Astrocyte (in vitro differentiated cells and primary cell): ENCODE results near the gene C5orf24. TPM values are rescaled to one million over a fixed set of nuclear protein-coding genes. Genes with fewer than 3 reads are reported as not detected.
A peak's percentile ranks its signal among the peaks of the same experiment; 100 is the strongest.

ENCODE experiments used
- DNase-seq: peaks from one replicate; pipeline ENCODE4 v3.0.0-alpha.2; 2010; ENCODE audit warnings: low read depth
- FAIRE-seq: peaks from 2 replicates; lab custom pipeline; 2011; peaks lifted over from hg19 to GRCh38; lab: Jason Lieb, UNC
- H2AFZ ChIP-seq: 2 replicates; pipeline ENCODE4 v1.6.0; 2012; ENCODE audit warnings: low read depth, low read length, inconsistent platforms
- H3K27ac ChIP-seq: 2 replicates; pipeline ENCODE4 v1.5.1; 2011; ENCODE audit warnings: low read depth, low read length, inconsistent platforms
- H3K27me3 ChIP-seq: 2 replicates; pipeline ENCODE4 v1.6.0; 2011; ENCODE audit warnings: low read length, inconsistent platforms; ENCODE audit not compliant: insufficient read depth
- H3K36me3 ChIP-seq: 2 replicates; pipeline ENCODE4 v1.5.1; 2011; ENCODE audit warnings: low read length, inconsistent platforms; ENCODE audit not compliant: insufficient read depth
- H3K4me1 ChIP-seq: 2 replicates; pipeline ENCODE4 v1.5.1; 2011; ENCODE audit warnings: low read length, inconsistent platforms; ENCODE audit not compliant: insufficient read depth
- H3K4me2 ChIP-seq: 2 replicates; pipeline ENCODE4 v1.6.0; 2012; ENCODE audit warnings: low read length, inconsistent platforms
- H3K4me3 ChIP-seq: 2 replicates; pipeline ENCODE4 v1.5.1; 2011; ENCODE audit warnings: low read depth, mild to moderate bottlenecking, low read length, inconsistent platforms; ENCODE audit not compliant: insufficient read depth
- H3K79me2 ChIP-seq: 2 replicates; pipeline ENCODE4 v1.6.0; 2012; ENCODE audit warnings: mild to moderate bottlenecking, low read length, inconsistent platforms; ENCODE audit not compliant: insufficient read depth
- H3K9ac ChIP-seq: 2 replicates; pipeline ENCODE4 v1.6.0; 2012; ENCODE audit warnings: mild to moderate bottlenecking, low read length, inconsistent platforms
- H3K9me3 ChIP-seq: 2 replicates; pipeline ENCODE4 v1.5.1; 2012; ENCODE audit warnings: low read depth, mild to moderate bottlenecking, low read length, inconsistent platforms; ENCODE audit not compliant: insufficient read depth
- H4K20me1 ChIP-seq: 2 replicates; pipeline ENCODE4 v1.6.0; 2012; ENCODE audit warnings: low read length, inconsistent platforms; ENCODE audit not compliant: insufficient read depth
- H3K27ac Mint-ChIP-seq: one replicate; pipeline ENCODE4 v1.8.0; 2021; ENCODE audit warnings: mild to moderate bottlenecking, mixed read lengths; ENCODE audit not compliant: unreplicated experiment
- H3K27me3 Mint-ChIP-seq: one replicate; pipeline ENCODE4 v1.8.0; 2021; ENCODE audit warnings: low read depth, mixed read lengths; ENCODE audit not compliant: unreplicated experiment
- H3K36me3 Mint-ChIP-seq: one replicate; pipeline ENCODE4 v1.8.0; 2021; ENCODE audit warnings: low read depth, mixed read lengths; ENCODE audit not compliant: unreplicated experiment
- H3K4me1 Mint-ChIP-seq: one replicate; pipeline ENCODE4 v1.8.0; 2021; ENCODE audit warnings: low read depth, mixed read lengths; ENCODE audit not compliant: unreplicated experiment
- H3K4me3 Mint-ChIP-seq: one replicate; pipeline ENCODE4 v1.8.0; 2021; ENCODE audit warnings: mild to moderate bottlenecking, moderate library complexity, mixed read lengths; ENCODE audit not compliant: unreplicated experiment
- H3K9me3 Mint-ChIP-seq: one replicate; pipeline ENCODE4 v1.8.0; 2021; ENCODE audit warnings: mild to moderate bottlenecking, mixed read lengths; ENCODE audit not compliant: unreplicated experiment
- CTCF ChIP-seq: IDR thresholded peaks from 2 replicates; pipeline ENCODE4 v1.5.1; 2011; ENCODE audit warnings: low read depth, mild to moderate bottlenecking, inconsistent platforms, low read length, moderate library complexity; ENCODE audit not compliant: insufficient read depth
- EZH2 ChIP-seq: IDR thresholded peaks from 2 replicates; pipeline ENCODE4 v1.6.1; 2012; ENCODE audit warnings: mild to moderate bottlenecking, low read length, inconsistent platforms; ENCODE audit not compliant: insufficient read depth
- total RNA-seq: library from RNA; stranded (reverse); gene quantifications from 2 replicates; pipeline ENCODE4 v1.2.1, GENCODE V29; 2021

Gene C5orf24
- total RNA-seq, 1 donor from 2014 or later = 88.4 TPM

- H3K36me3 Mint-ChIP-seq = peaks cover 8% of the 10 kb centered on the region
- Histone ChIP-seq H3K4me3 (no peak overlapping the region), H2AFZ (no peak overlapping the region), H3K9me3 (no peaks in the 10 kb centered on the region), H3K4me2 (no peak overlapping the region), H3K79me2 (peaks cover under 1% of the 10 kb centered on the region), H3K36me3 (peaks cover 5% of the 10 kb centered on the region), H3K4me1 (peaks cover 22% of the 10 kb centered on the region), H3K27me3 (no peaks in the 10 kb centered on the region), H4K20me1 (no peaks in the 10 kb centered on the region), H3K27ac (no peak overlapping the region), H3K9ac (no peak overlapping the region)
- FAIRE-seq (no peak), DNase-seq (no peak)
- no peak for TF ChIP-seq CTCF
- TF ChIP-seq EZH2 = no peak
- H3K9me3 Mint-ChIP-seq = no peaks in the 10 kb centered on the region
- peaks cover 22% of the 10 kb centered on the region for H3K4me1 Mint-ChIP-seq
- H3K4me3 Mint-ChIP-seq = no peak overlapping the region
- H3K27ac Mint-ChIP-seq = peak overlapping the region; percentile 42
- no peaks in the 10 kb centered on the region for H3K27me3 Mint-ChIP-seq
Observed at GRCh38 chr5:134840811-134841210, 5.0 kb upstream of the C5orf24 start.

DNA sequence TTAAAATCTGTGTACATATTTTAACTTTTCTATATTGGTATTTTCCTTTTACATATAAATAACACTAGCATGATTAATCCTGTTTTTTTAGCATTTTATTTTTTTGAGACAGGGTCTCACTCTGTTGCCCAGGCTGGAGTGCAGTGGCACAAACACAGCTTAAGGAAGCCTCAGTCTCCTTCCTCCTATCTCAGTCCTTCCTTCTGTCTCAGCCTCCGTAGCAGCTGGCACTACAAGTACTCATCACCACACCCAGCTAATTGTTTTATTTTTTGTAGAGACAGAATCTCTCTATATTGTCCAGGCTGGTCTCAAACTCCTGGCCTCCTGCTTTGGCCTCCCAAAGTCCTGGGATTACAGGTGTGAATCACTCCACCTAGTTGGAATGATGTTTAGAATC, 1.5 kb upstream of the C5orf24 start:
- H3K4me3 ChIP-seq = no peak overlapping the region
- no peak overlapping the region for H3K27ac ChIP-seq
- FAIRE-seq = no peak
- H3K36me3 ChIP-seq = peaks cover 7% of the 10 kb centered on the region
- TF ChIP-seq CTCF (no peak), EZH2 (no peak)
- peaks cover 18% of the 10 kb centered on the region for H4K20me1 ChIP-seq
- DNase-seq = no peak
- peaks cover 4% of the 10 kb centered on the region for H3K36me3 Mint-ChIP-seq
- H3K9me3 ChIP-seq = no peaks in the 10 kb centered on the region
- H3K9me3 Mint-ChIP-seq = no peaks in the 10 kb centered on the region
- no peak overlapping the region for H3K9ac ChIP-seq
- peak overlapping the region; percentile 53 for H3K27ac Mint-ChIP-seq
- peaks cover 22% of the 10 kb centered on the region for H3K4me1 Mint-ChIP-seq
- H3K4me3 Mint-ChIP-seq = peak overlapping the region; percentile 11
- H3K4me2 ChIP-seq = no peak overlapping the region
- H3K27me3 ChIP-seq = no peaks in the 10 kb centered on the region
- peaks cover 33% of the 10 kb centered on the region for H3K79me2 ChIP-seq
- H2AFZ ChIP-seq = no peak overlapping the region
- H3K4me1 ChIP-seq = peaks cover 22% of the 10 kb centered on the region
- H3K27me3 Mint-ChIP-seq = no peaks in the 10 kb centered on the region

DNA sequence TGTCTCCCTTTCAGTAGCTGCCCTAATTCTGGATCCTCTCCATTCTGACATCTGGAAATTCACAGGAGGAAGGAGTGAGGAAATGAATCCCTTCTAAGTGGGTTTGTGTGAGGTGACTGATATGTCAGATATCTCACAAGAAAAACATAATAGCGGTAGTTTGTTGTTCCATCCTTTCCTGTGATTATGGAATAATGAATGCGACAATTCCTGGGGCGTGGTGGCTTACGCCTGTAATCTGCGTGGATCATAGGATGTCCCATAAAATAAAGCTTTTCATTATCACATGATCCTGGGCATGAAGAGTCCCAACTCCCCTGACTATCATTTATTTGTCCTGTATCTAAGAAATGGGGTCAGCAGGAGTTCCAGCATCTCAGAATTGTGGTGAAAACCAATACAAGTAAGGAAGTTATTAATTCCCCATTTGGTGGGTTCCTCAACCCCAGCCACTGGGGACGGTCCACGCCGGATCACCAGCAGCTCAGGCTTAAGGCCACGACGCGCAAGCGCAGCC, 375 bp upstream of the C5orf24 start:
- H3K79me2 ChIP-seq = peaks cover 44% of the 10 kb centered on the region
- no peaks in the 10 kb centered on the region for H3K27me3 ChIP-seq
- peak overlapping the region; percentile 94 for H3K4me3 Mint-ChIP-seq
- peak overlapping the region; percentile 80 for H3K4me3 ChIP-seq
- H3K27me3 Mint-ChIP-seq = no peaks in the 10 kb centered on the region
- no peak for TF ChIP-seq CTCF
- TF ChIP-seq EZH2 = no peak
- peaks cover 4% of the 10 kb centered on the region for H3K36me3 ChIP-seq
- H3K27ac ChIP-seq = peak overlapping the region; percentile 87
- peak overlapping the region; percentile 92 for H3K9ac ChIP-seq
- DNase-seq (peak; percentile 12), FAIRE-seq (no peak)
- H3K9me3 ChIP-seq = no peaks in the 10 kb centered on the region
- H3K4me1 Mint-ChIP-seq = peaks cover 26% of the 10 kb centered on the region
- H3K27ac Mint-ChIP-seq = peak overlapping the region; percentile 87
- no peaks in the 10 kb centered on the region for H3K9me3 Mint-ChIP-seq
- peaks cover 29% of the 10 kb centered on the region for H4K20me1 ChIP-seq
- peaks cover 22% of the 10 kb centered on the region for H3K4me1 ChIP-seq
- peak overlapping the region; percentile 85 for H3K4me2 ChIP-seq
- peaks cover 3% of the 10 kb centered on the region for H3K36me3 Mint-ChIP-seq
- peak overlapping the region; percentile 20 for H2AFZ ChIP-seq
